Esophagus muscularis mucosa (tissue), 3 donors: Measurements from ENCODE around the gene IL2RG.

Source experiments
- POLR2A ChIP-seq: fragments of 450-650 bp; IDR thresholded peaks from one replicate; pipeline ENCODE4 v1.6.1; 2017; ENCODE audit warnings: antibody characterized with exemption, moderate library complexity, mild to moderate bottlenecking, low read depth
- POLR2AphosphoS5 ChIP-seq, 2 donors: sonication (generic); formaldehyde crosslinking; IDR thresholded peaks; one replicate each; pipeline ENCODE4 v1.6.1; 2017; ENCODE audit warnings: antibody characterized with exemption in 2 of 2
- TF ChIP-seq, protein P1 (sequence below), 3 experiments: fragments of 200-600 bp in 2 of 3; fragments of 450-650 bp in 1 of 3; sonication (generic) in 2 of 3; IDR thresholded peaks; one replicate each; pipeline ENCODE4 v1.5.1; 2017 to 2019; ENCODE audit warnings: antibody characterized with exemption in 3 of 3, mild to moderate bottlenecking in 2 of 3, moderate library complexity in 1 of 3

DNA sequence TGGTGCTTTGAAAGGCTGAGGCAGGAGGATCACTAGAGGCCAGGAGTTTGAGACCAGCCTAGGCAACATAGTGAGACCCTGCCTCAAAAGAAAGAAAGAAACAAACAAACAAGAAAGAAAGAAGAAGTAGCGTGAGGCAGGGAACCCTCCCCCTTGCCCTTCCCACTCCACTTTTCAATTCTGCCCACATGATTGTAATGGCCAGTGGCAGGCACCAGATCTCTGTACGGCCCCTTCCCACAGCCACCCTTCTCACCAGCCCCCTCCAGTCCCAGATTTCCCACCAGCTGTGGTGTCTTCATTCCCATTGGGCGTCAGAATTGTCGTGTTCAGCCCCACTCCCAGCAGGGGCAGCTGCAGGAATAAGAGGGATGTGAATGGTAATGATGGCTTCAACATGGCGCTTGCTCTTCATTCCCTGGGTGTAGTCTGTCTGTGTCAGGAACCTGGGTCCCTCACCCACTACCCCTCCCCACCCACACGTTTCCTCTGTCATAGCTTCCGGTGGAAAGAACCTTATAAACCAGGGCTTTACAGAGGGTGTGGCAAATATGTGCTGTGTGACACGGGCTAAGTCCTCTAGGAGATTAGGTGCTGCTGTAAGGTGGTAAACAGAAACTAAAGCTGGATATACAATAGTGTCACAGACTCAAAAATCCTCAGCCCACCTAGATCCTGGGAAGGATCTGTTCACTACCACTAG is at the start of gene IL2RG:
- TF ChIP-seq, protein P1, sequence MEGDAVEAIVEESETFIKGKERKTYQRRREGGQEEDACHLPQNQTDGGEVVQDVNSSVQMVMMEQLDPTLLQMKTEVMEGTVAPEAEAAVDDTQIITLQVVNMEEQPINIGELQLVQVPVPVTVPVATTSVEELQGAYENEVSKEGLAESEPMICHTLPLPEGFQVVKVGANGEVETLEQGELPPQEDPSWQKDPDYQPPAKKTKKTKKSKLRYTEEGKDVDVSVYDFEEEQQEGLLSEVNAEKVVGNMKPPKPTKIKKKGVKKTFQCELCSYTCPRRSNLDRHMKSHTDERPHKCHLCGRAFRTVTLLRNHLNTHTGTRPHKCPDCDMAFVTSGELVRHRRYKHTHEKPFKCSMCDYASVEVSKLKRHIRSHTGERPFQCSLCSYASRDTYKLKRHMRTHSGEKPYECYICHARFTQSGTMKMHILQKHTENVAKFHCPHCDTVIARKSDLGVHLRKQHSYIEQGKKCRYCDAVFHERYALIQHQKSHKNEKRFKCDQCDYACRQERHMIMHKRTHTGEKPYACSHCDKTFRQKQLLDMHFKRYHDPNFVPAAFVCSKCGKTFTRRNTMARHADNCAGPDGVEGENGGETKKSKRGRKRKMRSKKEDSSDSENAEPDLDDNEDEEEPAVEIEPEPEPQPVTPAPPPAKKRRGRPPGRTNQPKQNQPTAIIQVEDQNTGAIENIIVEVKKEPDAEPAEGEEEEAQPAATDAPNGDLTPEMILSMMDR (IDR thresholded peaks at IDR 0.05): no peak
- TF ChIP-seq POLR2AphosphoS5 (IDR thresholded peaks at IDR 0.05) (peak in 1 of 2 donors; percentile 33), POLR2A (no peak)
